Measurements from ENCODE around the gene ETV6. TPM values are rescaled to one million over a fixed set of nuclear protein-coding genes. Genes with fewer than 3 reads are reported as not detected.

Gene ETV6
- total and polyA plus RNA-seq, 12 donors: 2.7 to 33.5 (median 15.2) TPM

DNA sequence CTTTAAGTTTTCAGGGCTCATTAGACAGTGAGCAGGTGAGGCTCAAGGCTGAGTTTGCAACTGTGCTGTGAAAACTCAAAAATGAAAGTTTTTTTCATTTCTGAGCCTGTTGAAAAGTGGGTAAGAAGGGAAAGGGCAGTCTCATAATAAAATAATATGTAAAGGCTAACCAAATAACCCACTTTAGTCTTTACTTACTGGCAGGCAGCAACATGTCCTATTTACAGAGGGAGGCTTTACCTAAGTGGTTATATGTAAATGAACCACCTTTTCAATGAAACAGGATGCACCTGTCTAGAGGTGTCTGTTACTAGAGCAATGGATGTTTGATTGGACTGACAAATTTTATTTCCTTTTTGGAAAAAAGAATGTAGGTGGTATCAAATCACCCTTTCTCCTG lies 158.0 kb downstream of the ETV6 start:
- Histone ChIP-seq H3K27ac (no peak overlapping the region), H3K36me3 (no peaks in the 10 kb centered on the region), H3K4me1 (peaks cover 9 to 52% (median 20%) of the 10 kb centered on the region in 9 donors), H3K27me3 (no peaks in the 10 kb centered on the region), H3K9me3 (no peaks in the 10 kb centered on the region), H3K4me3 (no peak overlapping the region)
- ATAC-seq: no peak
- intact Hi-C loops (cut with DNase I): no loop called here
- TF ChIP-seq, protein P1, sequence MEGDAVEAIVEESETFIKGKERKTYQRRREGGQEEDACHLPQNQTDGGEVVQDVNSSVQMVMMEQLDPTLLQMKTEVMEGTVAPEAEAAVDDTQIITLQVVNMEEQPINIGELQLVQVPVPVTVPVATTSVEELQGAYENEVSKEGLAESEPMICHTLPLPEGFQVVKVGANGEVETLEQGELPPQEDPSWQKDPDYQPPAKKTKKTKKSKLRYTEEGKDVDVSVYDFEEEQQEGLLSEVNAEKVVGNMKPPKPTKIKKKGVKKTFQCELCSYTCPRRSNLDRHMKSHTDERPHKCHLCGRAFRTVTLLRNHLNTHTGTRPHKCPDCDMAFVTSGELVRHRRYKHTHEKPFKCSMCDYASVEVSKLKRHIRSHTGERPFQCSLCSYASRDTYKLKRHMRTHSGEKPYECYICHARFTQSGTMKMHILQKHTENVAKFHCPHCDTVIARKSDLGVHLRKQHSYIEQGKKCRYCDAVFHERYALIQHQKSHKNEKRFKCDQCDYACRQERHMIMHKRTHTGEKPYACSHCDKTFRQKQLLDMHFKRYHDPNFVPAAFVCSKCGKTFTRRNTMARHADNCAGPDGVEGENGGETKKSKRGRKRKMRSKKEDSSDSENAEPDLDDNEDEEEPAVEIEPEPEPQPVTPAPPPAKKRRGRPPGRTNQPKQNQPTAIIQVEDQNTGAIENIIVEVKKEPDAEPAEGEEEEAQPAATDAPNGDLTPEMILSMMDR (IDR thresholded peaks at IDR 0.05): no peak
- DNase-seq: no peak

DNA sequence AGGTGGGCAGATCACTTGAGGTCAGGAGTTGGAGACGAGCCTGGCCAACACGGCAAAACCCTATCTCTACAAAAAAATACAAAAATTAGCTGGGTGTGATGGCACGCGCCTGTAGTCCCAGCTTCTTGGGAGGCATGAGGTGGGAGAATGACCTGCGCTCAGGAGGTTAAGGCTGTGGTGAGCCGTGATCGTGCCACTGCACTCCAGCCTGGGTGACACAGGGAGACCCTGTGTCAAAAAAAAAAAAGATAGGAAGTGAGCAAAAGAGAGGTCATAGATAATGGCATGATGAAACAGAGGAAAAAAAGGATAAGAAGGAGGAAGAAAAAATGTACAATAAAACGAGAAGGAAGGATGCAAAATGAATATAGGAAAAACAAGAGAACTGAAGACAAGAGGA lies 159.5 kb downstream of the ETV6 start:
- H3K4me1 ChIP-seq: peaks cover 22 to 57% (median 34%) of the 10 kb centered on the region in 9 donors
- H3K9me3 ChIP-seq: no peaks in the 10 kb centered on the region
- no peak overlapping the region for H3K4me3 ChIP-seq
- H3K27ac ChIP-seq: peak overlapping the region in 1 of 10 donors; percentile 85
- DNase-seq (no peak), ATAC-seq (no peak)
- H3K27me3 ChIP-seq: no peaks in the 10 kb centered on the region
- intact Hi-C loops (cut with DNase I): no loop called here
- no peaks in the 10 kb centered on the region for H3K36me3 ChIP-seq
- 96 to 97% methylated on average over 8 of the region's 8 CpGs for WGBS, 2 donors
- TF ChIP-seq, protein P1 (IDR thresholded peaks at IDR 0.05): no peak

DNA sequence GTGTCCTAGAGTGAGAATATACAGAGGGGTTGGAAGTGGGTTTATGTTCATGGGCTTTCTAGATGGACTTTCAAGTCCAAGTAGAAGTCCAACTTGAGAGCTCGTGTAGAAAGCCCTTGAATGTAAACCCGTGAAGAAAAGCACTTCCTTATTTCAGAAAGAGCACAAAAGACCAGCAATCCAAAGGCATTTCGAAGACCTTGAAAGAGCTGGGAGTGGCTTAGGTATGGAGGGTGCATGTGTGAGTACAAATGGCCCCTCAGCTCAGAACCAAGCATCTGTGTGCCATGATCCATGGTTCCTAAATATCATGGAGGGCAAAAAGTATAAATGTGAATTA lies 160.7 kb downstream of the ETV6 start:
- WGBS, 2 donors: 87 to 90% methylated on average over 3 of the region's 3 CpGs
- Histone ChIP-seq H3K27ac (peak overlapping the region in 3 of 10 donors; percentile 26 to 91 (median 85)), H3K4me1 (peaks cover 24 to 67% (median 44%) of the 10 kb centered on the region in 9 donors), H3K9me3 (no peaks in the 10 kb centered on the region), H3K36me3 (peaks cover 0 to 1% (median 0%) of the 10 kb centered on the region in 9 donors), H3K27me3 (no peaks in the 10 kb centered on the region), H3K4me3 (no peak overlapping the region)
- DNase-seq: no peak
- ATAC-seq: no peak
- intact Hi-C loops (cut with DNase I): loop anchor here in 3 of 10 donors (5.0 to 10.0 kb wide), 4 partner anchors 55 to 205 kb away; no protein-coding TSS in a partner anchor
- TF ChIP-seq, protein P1 (IDR thresholded peaks at IDR 0.05): no peak

DNA sequence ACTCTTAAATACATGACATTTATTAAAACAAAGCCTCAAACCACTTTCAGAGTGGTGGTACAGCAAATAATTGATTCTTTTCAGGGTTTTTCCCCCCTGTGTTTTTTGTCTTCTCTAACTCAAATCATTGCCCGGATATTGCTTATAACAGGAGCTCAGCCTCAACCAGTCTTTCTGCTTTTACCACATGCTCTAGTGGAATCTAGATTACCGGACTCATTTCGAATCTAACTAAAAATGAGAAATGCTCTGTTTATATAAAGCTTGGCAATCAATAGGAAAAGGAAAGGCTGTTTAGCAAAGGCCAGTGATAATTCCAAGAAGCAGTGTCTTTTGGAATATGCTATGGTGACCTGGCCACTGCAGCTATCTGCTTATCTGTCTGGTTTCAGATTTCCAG lies 161.5 kb downstream of the ETV6 start:
- 56 to 75% methylated on average over 3 of the region's 3 CpGs for WGBS, 2 donors
- intact Hi-C loops (cut with DNase I): loop anchor here in 3 of 10 donors (5.0 to 10.0 kb wide), 4 partner anchors 54 to 204 kb away; no protein-coding TSS in a partner anchor

More for the DNA sequence above, 161.5 kb downstream of the ETV6 start:
- Histone ChIP-seq H3K4me1 (peaks cover 24 to 67% (median 52%) of the 10 kb centered on the region in 9 donors), H3K27ac (peak overlapping the region in 4 of 10 donors; percentile 26 to 91 (median 87)), H3K9me3 (no peaks in the 10 kb centered on the region), H3K27me3 (no peaks in the 10 kb centered on the region), H3K4me3 (no peak overlapping the region), H3K36me3 (peaks cover 0 to 8% (median 0%) of the 10 kb centered on the region in 9 donors)
- no peak for DNase-seq
- TF ChIP-seq, protein P1 (IDR thresholded peaks at IDR 0.05): no peak
- ATAC-seq: no peak
